NCI-H2107 (cell line): ENCODE data around the gene FOXP1.

Source experiments
- DNase-seq: peaks from one replicate; lab custom pipeline; 2025; lab: John Stamatoyannopoulos, UW

Gene FOXP1

DNA sequence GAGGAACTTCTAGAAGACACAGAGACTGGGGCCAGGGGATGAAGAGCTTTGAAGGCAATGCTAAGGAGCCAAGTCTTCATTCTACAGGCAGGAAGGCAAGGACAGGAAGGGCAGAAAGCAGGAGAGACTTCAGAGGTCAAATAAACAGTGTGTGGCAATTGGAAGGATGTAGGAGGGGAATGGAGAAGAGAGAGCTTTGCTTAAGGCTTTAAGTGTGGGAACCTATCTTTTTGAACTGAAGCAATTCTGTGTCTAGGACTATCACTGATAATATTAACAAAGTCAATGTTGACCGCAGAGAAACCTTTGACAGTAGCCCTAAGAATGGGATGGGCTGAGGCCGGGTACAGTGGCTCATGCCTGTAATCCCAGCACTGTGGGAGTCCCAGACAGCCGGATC is 325.0 kb downstream of the FOXP1 start:
- no peak for DNase-seq

DNA sequence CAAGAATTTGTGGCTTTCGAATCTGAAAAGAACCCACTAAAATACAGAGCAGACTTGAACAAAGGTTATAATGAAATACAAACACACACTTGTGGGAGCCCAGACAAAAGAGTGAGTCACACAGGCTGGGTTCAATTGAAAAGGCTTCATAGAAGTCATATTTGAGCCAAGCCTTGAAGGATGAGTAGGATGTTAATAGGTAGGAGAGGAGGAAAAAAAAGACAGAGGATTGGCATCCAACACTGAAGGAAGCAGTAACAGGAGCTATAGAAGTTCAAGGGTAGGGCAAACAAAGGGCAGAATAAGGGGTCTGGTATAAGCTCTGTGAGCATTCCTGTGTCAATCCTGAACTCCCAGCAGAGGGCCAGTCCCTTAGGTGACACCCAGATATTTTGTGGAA is 325.4 kb downstream of the FOXP1 start:
- DNase-seq: peak; percentile 7

DNA sequence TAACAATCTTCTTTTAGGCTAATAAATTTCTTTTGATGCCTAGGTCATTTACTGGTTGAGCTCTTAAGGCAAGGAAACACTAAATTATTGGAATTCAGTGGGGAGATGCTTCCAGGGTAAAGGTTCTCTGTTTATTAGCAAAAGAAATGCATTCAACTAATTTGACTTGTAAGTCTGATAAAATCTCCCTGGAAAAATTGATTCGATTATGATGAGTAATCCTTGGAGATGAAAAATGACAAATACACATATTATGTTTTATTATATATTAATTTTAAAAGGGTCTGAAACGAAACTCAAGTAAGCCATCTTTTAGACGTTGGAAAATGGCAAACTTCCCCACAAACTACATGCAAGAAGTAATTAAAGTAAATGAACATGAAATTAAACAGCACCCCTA is 328.0 kb downstream of the FOXP1 start:
- DNase-seq: no peak

DNA sequence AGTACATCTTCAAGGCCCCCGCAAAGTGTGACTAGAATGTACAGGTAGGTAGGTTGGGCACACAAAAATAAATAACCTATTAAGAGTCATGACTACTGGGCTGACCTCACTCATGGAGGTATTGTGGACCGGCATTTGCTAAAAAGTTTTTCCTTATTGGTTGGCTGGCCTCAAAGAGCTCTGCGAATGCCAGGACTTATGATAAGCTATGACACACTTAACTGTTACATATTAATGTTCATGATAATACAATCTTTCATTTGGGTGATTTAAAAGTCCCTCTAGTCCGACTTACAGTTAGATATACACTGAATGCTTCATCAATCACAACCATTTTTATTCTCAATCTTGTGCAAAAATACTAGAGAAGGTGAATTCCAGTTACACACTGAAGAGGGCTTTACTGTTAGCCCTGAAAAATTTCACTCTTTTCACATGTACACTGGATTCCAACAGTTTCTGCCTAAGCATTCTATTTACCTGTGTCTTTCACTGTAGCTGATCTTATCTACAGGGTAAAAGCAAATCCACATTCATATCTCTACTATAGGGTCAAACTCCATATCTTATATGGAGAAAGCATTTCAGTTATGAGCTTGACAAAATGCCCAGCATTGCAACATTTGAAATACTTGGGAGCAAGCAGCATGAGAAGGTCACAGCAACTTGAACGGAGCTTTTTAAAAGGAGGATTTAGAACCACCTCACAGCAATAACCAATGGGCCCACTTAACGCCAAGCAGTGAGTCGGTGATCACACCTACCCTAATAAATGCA is 329.1 kb downstream of the FOXP1 start:
- no peak for DNase-seq

DNA sequence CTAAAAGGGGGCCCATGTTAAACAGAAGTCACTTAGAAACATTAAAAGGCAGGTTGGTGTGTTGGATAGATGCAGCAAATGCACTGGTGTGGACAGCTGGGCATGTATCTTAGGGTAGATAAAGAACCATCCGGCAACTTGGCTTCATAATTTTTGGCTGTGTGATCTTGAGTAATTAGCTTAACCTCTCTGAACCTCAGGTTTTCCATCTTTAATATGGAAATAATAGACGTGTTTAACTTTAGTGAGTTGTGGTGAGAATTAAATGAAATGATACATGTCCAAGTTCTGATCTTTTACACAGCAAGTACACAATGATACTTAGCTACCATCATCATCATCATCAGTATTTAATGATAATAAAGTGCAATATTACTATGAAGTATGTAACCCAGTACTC is 330.4 kb downstream of the FOXP1 start:
- DNase-seq: no peak

DNA sequence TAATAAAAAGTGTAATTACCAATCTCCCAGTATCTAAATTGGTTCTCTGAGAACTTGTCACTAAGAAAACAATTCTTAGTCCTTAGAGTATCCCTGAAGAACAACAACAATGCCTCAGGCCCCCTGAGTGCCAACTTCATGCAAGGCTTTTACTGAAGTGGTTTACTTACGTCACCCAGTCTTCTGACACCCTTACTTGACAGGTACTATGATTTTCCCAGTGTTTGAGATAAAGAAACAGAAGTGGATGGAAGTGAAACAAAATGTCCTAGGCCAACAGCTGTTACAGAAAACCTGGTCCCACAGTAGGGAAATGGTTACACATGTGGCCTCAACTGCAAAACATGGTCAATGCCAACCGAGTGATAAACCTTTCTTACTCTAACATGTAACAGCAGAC is 331.1 kb downstream of the FOXP1 start:
- no peak for DNase-seq

DNA sequence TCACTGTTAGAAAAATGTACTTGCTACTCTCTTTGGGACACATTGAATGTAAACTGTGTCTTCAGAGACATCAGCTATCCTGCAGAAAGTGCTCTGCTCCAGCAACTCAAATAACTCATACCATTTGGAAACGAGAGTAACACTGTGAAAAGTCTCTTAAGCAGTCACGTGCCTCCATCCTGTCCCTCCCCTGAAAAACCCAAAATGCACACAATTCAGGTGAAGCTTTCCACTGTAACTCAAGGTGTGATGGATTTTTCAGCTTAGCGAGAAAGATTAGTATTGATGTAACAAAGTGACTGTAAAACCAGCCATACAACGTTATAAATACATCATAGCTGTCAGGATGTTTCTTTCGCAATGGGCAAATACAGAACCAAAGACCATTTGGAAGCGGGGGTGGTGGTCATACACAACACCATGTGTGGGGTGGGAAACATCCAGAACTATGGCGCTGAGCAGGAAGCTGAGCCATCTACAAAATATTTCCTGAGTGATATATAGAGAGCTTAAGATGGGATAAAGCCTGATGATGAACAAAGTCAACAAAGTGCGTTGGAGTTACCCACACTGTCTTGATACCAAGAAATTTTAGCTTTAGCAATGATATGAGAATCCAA is 332.3 kb downstream of the FOXP1 start:
- DNase-seq: no peak

DNA sequence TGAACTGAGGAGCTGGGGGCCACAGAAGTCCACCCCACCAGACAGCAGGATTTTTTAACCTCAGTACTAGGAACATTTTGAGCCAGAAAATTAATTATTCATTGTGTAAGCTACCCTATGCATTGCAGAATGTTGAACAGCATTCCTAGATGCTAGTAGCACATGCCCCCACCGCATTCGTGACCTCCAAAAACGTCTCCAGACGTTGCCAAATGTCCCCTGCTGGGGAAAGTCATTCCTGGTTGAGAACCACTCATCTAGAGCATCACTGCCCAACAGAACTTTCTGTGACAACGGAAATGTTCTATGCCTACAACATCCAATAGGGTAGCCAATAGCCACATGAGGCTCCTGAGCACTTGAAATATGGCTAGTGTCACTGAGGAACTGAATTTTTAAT is 333.5 kb downstream of the FOXP1 start:
- no peak for DNase-seq

DNA sequence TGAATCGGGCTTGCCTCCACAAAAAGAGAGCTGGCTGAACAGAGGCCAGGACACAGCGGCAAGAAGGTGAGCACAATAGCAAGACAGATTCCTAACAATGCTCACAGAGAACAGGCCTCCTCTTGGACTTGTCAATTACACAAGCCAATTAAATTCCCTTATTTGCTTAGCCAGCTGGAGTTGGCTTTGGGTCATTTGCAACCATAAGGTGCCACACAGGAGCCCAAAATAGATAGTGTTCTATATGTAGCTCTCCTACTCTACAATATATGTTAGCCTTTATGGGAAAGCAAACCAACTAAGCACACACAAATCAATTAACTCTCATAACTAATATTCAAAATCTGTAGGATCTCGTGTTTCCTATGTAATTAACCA is 335.6 kb downstream of the FOXP1 start:
- DNase-seq: no peak

DNA sequence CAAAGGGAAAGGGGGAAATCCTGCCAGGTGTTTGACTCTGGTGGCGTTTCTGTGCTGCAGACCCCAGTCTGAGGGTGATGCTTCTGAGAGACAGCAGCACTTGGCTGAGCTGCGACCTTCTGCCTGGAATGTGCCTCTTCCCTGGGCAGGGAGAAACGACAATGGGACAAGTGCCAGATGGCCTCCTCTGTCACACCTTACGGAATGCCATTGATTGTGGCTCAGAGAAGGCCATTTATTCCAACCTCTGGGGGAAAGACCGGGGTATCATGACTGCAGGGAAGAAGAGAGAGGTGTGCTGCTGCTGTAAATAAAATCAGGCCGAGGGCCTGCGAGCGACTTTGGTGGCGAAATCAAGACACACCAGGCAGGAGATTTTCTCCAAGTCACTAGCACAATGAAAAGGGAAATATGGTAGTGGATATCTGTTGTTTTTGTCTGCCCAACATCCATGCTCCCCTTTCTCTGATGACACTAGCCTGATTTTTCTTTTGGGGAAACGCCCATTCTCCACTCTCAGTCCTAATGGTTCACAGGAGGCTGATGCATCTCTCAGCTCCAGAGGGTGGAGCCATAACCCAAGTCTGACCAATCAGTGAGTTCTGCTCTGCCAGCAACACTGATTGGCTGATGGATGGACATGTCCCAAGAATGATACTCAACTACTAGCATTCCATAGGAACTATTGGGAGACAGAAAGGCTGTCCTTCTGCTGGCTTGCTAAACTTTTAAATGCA is 336.1 kb downstream of the FOXP1 start:
- no peak for DNase-seq

DNA sequence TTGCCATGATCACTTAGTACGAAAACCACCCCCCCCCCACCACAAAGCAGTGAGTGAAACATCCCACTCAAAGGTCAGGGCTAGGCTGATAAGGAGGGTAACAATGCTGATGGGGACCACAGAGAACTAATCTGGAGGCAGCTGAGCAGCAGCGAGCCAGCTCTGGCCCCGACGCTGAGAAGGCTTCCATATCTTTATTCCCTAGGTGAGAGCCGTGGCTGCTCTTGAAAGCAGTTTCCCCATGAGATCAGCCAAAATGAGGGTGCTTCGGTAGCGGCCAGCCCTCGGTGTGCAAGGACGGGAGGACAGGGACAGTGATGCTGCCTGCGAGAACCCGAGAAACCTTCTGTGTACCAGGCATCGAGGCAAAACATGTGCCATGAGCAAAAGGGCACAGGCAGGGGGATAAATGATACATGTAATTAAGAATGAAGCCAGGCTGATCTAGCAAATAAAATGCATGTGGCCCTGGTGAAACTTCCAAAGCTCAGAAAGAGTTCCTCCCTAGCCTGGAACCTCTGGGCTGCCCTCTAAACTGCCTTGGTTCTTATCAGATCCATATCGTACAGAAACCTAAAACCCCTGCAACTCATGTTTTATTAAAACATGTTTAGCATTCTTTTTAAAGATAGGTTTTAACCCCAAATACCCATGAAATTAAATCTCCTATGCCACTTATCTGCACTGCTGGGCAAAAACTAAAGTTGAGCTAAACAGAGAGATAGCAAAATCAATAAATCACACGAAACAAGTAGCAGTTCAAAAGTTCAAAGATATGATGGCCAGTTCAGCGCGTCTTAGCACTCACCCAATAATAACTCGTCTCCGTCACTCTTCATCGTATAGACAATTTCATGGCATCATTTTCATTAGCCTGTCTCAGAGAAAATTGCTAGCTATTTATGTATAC is 337.3 kb downstream of the FOXP1 start:
- DNase-seq: no peak

DNA sequence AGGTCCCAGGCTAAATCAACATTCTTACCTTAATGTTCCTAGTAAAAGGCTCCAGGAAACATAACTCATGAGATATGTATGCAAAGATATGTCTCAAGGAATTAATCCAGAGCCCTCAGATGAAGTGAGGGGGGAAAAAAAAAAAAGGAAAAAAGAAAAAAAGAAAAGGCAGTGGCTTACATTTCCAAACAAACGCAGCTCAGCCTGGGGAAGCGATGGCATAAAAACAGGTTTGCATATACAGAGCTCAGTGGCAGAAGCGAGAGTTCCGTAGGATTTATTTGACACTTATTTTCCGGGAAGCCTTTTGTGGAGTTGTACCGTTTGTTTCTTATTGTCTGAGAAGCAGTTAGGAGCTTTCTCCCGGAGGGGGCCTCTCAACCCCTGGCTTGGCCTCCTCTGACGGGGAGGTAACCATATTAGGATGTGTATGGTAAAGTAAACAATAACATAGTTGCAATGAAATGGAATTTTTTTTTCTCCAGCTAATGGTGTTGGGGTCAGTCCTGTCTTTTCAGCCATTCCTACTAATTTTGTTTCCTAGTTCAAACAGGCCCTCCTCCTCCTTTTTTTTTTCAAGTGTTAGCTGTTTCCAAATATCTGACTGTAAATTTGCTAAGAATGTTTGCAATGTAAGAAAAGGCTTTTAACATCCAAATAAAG is 338.6 kb downstream of the FOXP1 start:
- no peak for DNase-seq

DNA sequence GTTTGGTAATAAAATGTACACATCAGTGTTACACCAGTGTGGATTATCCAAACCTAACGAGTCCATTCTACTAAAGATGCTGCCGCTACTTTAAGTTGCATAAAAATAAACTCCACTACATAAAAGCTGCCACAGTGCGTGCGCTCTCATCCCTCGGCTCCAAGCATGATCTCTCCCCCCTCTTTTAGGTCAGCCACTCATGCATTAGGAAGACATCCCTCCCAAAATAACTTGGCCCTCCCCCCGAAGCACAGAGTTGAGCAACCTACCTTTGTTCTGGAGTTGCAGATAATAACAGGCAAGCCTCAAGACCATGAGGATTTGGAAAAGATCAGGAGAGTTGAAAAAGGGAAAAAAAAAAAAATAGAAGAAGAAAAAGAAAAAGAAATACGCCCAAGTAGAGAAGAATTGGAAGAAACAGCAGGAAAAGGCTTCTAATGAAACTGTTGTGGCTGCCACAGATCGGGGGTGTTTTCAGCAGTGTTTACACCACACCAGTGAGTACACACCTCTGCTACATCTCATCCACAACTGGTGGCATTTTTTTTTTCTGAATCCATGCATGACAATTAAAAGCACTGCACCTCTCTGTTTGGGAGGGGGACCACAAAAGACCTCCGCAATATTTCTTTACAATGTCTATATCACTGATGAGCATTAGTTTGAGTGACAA is 339.2 kb downstream of the FOXP1 start:
- no peak for DNase-seq

DNA sequence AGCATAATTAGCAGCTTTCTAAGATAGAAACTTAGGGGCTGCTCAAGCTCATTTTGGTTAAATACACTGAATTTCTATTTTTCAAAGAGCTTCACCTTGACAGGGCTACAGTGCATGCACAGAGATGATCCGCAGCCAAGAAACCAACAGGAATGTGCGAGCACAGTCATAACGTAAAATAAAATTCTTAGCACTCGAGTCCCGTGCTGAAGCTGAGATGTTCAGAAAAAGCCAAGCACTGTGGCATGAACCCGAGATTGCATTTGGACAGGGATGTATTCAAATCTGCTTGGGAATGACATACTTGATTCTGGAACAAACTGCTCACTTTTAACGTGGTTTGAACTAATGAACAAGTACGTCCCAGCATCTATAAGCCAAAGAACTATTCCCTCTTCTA is 340.3 kb downstream of the FOXP1 start:
- no peak for DNase-seq

DNA sequence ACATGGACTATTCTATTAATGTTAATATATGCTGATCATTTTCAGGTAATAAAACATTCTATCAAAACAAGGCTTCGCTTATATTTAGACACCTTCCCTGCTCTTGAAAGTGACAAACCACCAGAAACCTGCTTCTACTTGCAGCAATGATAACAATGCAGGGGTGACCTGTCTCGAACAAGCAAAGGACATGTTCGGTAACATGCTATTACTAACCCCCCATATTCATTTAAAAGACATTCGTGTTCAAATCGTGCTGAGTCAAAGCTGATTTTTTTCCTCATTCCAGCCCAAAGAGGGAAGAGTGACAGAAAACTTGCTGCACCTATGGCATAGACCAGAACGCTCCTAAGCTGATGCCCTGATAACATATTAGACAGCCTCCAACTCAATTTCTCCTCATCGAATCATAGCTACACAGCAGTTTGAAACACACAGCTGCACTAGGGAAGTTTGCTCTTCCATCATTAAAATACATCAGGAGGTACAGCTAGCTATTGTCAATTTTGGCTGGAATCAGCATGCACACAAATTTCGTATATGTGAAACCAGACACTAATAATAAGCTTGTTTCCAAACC is 341.5 kb downstream of the FOXP1 start:
- DNase-seq: no peak

DNA sequence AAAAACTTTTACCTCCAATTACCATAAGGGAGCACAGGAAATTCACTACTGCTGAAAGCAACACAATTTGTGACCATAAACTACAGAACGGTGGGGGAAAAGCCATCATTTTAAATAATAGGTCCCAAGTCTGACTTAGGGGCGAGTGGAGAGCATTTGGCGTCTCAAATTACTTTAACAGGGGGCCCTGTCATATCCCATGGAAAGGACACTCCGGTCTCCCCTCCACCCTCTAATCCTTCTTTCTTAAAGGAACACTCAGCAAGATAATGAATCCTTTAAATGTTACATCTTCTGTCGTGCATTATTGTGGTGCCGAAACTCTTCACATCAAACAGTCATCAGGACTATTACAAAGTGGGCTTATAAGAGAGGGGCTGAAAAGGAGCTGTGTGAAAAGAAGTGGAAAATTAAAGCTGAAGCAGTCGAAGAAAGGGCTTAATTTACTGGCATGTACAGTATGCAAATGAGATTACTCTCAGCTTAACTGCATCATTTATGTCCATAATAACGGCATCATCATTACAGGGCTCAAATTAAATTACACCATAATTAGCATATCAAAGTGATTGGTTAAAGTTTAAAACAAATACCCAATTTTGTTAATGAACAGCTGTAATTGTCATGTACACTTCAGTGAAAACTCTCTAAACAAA is 342.2 kb downstream of the FOXP1 start:
- DNase-seq: no peak

DNA sequence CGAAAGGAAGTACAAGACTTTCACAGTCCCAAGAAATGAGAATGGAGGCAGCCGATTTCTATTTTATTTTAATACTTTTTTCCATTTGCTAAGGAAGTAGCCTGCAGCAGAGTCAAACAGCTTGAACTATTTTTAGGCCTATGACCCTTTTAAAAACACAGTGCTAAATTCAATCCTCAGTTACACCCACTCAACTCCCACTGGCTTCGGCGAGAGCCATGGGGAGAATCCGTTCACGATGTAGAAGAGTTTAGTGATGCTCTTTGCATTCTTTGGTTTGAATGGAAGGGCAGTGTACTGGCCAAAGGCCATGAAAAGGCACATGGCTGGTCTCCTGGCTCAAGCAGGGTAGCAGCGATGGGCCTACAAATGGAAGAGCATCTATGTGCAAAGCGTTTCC is 343.5 kb downstream of the FOXP1 start:
- no peak for DNase-seq

DNA sequence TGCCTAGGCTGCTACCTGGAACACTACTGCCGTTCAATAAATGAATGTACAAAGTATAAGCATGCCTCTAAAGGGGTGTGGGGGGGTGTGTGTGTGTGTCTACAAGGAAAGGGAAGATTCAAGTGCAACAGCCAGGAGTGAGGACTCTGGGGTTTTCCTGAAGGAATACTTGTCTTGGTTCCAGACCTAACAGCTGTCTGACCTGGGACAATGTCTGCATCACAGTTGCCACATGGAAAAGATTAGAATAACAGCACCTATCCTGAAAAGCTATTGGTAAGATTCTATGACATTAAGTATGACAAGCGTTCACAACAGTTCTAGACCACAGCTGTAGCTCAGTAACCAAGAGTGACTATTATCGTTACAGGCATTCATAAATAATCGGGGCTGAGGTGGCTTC is 345.2 kb downstream of the FOXP1 start:
- no peak for DNase-seq

DNA sequence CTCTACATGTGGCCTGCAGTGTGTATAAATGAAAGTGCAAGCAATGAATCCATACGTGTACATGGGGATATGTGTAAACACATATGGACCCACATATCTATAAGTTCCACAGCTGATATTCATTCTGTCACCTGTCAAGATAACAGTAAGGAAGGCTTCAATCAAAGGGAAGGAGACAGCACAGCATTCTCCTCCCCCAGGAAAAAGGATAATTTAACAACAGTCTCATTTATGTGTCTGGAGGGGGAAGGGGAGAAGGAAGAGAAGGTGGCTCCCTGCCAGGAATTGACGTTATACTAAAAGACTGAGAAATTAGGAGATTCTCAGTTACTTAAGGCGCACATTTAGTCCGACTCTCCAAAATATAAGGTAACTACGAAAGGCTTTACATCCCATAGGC is 345.9 kb downstream of the FOXP1 start:
- no peak for DNase-seq

DNA sequence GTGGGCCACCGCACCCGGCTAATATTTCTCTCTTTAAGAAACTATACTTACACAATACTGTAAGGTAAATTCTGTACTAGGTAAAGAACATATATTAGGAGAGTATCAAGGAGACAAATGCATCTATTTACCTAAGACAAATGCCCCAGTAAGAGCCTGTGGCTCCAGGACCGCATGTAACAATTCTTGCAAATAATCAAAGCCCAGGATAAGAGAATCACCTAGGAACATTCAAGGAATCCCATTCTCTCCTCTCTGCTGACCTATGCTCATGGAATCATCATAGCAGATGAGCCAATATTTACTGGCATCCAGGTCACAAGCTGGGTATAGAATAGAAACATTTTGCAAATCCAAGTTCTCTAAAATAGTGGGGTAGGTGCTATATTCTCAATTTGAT is 347.7 kb downstream of the FOXP1 start:
- DNase-seq: no peak
